Measurements from ENCODE around the gene NEU1.

Gene NEU1

GRCh38 chr6:31892821-31893220 lies 30.2 kb upstream of the NEU1 start:
- DNase-seq: no peak

DNA sequence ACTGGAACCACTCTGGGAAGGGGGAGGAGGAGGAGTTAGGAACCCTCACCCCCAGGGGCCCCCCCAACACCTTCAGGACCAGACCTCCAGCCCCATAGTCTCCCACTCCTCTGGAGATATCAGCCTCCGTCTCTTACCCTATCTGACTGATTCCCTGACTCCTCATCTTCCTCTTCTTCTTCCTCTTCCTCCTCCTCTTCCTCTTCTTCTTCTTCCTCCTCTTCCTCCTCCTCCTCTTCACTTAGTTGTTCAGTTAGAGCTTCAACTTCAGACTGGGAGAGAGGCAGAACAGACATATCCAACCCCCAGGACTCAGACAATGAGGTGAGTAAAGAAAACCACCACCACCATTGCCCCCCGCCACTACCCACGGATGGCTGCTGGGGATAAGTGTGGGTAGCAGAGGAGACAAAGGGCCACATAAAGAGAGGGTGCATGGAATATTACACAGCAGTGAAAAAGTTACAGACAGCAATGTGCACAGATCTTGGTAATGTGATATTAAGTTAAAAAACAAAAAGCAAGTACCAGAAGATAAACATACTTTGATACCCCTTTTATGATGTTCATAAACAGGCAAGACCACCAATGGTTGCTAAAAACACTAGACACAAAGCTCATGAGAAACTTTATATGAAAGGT lies 26.8 kb upstream of the NEU1 start:
- DNase-seq: no peak

- DNase-seq: peak; percentile 40
Observed at GRCh38 chr6:31888276-31889258, 25.9 kb upstream of the NEU1 start.

GRCh38 chr6:31887173-31888007 lies 24.8 kb upstream of the NEU1 start:
- DNase-seq: no peak

- DNase-seq: no peak
Observed at GRCh38 chr6:31886541-31886991, 23.9 kb upstream of the NEU1 start.

GRCh38 chr6:31884528-31885035 lies 22.0 kb upstream of the NEU1 start:
- no peak for DNase-seq

DNA sequence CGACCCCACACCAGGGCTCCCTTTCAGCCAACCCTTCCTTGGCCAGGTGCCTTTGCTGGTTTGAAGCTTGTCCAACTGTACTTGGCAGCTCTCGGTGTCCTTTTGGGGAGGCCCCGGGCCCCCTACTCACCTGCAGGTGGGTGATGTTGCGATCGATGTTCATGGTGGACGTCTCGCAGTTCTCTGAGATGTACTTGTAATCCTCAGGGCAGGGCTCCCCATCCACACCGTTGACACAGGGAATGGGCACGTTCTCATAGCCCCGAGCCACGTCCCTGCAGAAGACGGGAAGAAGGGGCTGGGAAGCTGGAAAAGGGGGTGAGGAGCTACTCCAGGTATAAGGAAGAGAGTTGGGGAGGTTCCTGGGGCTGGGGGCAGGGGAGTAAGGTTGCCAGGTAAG lies 21.1 kb upstream of the NEU1 start:
- DNase-seq: no peak

DNA sequence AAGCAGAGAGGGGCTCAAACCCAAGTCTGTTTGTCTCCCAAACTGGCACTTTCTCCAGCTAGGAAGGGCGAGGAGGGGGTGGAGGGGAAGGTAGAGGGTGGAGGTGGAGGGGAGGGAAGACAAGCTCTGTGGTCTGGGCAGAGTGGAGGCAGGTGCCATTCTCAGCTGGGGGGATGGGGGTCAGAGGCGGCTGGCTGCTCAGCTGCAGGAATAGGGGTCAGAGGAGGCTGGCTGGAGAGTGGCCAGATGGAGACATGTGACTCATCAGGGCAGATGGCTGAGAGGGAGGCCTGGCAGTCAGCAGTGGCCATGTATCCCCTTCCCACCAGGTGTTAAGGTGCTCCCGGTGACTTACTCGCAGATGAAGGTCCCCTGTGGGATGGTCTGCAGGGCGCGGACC lies 19.7 kb upstream of the NEU1 start:
- DNase-seq: peak; percentile 51

DNA sequence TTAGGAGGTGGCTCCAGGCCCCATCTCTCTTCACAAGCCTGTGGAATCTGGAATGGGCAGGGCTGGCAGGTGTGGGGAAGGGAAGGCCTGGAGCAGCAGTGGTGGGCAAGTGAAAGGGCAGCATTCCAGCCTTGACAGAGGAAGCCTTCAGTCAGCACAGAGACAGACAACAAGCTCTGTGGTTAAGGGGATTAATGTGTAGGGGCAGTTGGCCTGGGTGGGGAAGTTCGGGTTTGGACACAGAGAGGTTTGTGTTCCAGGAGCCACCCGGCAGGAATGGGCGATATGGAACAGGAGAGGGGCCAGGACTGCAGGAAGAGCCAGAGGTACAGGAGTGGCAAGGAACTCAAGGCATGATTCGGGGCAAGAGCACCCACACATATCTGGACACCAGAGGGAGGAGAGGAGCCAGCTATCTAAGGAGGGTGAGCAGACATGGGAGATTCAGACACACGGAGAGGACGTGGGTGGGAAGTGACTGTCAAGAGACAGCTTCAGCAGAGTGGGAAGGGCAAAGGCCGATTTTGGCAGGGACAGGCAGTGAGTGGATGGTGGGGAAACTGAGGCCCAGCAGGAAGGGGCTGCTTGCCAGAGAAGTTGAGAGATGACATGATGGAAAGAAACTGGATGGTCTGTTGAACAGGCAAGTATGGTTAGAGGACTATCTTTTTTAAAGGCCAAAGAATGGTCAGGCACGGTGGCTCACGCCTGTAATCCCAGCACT lies 18.7 kb upstream of the NEU1 start:
- DNase-seq: no peak

GRCh38 chr6:31880616-31881015 lies 18.0 kb upstream of the NEU1 start:
- no peak for DNase-seq

DNA sequence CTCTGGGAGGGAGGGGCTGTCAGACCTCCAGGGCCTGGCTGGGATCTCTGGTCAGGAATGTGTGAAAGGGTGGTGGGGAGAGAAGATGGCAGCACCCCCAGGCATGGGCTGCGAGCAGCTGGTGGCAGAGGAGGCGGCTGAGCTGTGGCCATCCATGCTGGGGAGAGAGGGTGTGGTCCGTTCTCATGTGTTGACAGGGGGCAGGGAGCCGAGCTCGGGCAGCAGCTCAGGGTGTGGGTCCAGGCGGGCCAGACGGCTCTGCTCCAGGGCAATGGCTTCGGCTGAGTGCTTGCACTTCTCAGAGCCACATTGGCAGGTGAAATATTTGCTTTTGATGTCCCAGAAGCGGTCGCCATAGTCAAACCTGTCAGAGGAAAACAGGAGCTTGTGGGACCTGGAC lies 17.3 kb upstream of the NEU1 start:
- no peak for DNase-seq

- no peak for DNase-seq
Observed at GRCh38 chr6:31879143-31879542, 16.5 kb upstream of the NEU1 start.

- no peak for DNase-seq
Observed at GRCh38 chr6:31878726-31879125, 16.1 kb upstream of the NEU1 start, which contains the start of gene SLC44A4. SLC44A4 (minus strand) TSS chr6:31878997; CDS start chr6:31878980, 17 bp downstream.

DNA sequence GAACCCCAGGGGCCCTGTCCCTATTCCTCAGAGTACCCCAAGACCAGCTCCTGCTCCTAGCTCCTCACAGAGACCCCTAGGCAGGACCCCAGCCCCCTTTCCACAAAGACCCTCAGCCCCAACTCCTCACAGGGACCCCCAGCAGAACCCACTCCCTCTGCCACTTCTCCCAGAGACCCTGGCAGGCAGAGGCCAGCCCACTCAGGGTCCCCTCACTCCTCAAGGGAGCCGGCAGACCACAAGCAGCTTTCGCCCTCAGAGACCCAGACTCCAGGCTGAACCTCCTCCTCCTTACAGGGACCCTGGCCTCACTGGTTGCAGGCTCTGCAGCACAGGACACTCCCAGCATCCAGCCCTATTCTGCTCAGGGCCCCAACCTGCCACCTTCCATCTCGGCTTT lies 15.6 kb upstream of the NEU1 start:
- no peak for DNase-seq

DNA sequence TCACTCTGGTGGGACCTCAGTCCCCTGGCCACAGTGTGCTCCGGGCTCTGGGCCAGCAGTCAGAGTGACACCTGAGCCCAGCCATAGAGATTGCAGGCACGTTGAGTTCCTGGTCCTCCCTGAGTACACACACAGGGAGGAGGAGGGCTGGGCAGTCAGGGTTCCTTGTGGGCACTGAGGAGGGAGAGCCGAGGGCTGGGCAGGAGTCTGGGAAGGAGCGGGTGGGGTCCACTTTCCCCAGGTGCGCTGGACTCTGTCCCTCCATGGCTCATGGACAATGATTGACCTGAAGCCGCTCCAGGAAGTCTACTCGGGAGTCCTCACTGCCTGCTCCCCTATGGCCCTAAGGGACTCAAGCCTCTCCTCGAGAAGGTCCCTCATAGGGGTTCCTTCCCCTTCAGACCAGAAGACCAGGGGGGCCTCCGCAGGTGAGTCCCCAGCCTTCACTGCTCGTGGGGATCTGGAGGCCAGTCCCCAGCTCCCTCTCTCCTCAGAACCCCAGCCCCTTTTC lies 15.1 kb upstream of the NEU1 start:
- peak; percentile 54 for DNase-seq

DNA sequence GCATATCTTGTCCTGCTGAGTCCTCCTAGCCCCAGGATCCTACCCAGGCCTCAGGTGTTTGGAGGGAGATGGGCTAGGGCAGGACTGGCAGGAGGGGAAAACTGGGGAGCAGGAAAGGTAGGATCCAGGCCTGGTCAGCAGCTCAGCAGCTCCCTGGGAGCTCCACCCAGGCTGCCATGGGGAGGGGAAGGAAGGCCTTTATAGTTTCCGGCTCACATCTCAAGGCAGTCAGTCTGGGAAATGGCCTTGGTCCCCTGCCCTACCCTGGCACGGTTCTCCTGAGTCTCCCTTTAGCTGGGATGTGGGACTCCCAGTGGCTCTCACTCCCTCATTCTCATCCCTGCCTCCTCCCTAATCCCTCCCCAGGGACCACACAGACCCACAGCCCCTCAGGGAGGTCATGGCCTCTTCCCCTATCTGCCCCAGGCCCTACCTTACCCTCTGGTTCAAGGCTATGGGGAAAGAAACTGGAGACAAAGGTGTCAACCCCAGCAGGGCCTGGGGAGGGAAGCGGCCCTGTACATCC lies 14.6 kb upstream of the NEU1 start:
- DNase-seq: no peak

- no peak for DNase-seq
Observed at GRCh38 chr6:31876357-31876756, 13.7 kb upstream of the NEU1 start.

DNA sequence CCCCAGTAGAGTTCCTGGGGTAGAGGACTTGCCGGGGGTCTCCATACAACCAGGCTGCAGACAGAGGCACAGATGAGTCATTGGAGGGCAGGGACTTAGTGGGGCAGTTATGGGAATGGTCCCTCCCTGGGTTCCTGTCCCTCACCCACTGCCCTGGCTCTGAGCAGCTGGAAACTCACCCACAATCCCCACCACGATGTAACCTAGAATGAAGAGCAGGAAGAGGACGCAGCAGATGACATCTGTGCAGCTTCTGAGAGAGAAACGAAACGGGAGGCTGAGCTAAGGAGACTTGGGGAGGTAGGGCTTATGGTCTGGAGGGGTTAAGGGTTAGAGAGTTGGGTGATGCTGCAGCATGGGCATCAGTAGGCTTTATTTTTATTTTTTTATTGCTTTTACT lies 13.3 kb upstream of the NEU1 start:
- no peak for DNase-seq

DNA sequence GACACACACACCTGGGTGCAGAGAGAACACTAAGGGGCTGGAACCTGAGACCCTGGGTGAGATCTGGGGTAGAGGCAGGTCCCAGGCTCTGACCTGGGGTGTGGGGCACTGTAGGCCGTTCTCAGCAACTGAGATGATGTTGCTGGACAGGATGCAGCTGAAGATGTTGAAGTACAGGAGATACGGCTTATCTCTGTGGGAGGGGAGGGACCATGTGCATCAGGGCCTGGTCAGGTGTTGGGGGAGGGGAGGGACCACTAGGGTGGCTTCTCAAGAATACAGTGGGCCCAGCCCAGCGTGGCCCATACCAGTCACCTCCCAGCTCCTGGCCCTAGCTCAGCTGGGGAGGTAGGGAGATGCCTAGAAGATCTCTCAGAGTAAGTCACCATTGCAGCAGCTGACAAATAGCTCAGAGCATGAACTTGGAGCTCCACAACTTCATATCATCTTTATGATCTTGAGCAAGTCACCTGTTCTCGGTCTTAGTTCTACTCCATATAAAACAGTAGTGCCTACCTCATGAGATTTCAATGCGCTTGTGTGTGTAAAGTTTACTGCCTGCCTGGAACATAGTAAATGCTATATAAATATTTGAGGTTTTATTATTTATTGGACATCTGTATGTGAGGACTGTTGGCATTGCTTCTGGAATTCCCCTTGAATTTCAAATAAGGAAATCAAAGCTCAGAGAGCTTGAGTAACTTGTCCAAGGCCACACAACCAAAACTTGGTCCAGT lies 12.4 kb upstream of the NEU1 start:
- no peak for DNase-seq

- DNase-seq: no peak
Observed at GRCh38 chr6:31874084-31874670, 11.6 kb upstream of the NEU1 start.
